ENCODE data around the gene MATK. TPM values are rescaled to one million over a fixed set of nuclear protein-coding genes. Genes with fewer than 3 reads are reported as not detected.

MATK gene
- total RNA-seq, 1 experiment from 2014 or later, result not detected

DNA sequence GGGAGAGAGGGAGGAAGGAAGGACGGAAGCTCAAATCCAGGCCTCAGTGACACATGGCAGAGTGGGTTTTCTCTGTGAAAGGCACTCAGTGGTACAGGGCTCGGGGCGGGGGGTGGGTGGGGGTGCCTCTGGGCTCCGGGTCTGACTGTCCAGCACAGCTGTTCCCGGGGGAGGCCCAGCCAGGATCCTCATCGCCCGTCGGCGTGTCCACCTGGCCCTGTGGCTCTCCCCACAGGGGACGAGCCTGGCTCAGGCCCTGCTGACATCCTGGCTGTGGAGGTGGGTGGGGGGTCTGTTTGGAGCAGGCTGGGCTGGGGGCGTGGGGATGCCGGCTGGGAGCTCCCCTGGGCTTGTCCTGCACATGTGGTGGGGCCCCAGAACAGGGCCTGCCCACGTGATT lies 18.2 kb upstream of the MATK start:
- no peaks in the 10 kb centered on the region for H3K9me2 ChIP-seq (replicated peaks; ENCODE audit: low read length)

DNA sequence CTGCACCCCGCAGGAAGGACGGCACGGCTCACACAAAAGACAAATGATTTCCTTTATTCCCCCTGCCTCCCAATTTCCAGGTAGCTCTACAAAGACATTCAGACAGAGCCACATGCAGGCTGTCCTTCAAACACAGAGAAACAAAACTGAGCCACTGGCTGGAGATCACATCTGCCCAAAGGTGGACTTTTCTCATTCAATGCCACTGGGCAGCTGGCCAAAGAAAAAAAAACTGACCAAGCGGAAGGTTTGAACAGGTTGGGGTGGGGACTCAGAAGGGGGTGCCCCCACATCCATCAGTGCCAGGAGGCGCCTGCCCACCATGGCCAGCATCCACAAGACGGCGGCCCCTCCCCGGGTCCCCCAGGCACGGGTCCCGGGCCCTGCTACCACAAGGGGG lies 17.8 kb upstream of the MATK start:
- POLR2A ChIA-PET (ENCODE audit: unreplicated experiment), result no interaction called here
- no TSS peak for BruUV-seq (replicated peaks)

More for the DNA sequence above, 18.2 kb upstream of the MATK start:
- intact Hi-C loops (cut with micrococcal nuclease), result no loop called here
- no peak overlapping the region for H3K27ac ChIP-seq (ENCODE audit: low read length)
- H3K79me2 ChIP-seq (ENCODE audit: low read length), result no peaks in the 10 kb centered on the region
- DNase-seq (no peak), ATAC-seq (no peak)
- no peak overlapping the region for H3K4me3 ChIP-seq (ENCODE audit: low read length)
- ChIA-PET CTCF (no interaction called here), POLR2A (ENCODE audit: unreplicated experiment) (no interaction called here)
- no peaks in the 10 kb centered on the region for H4K20me1 ChIP-seq (ENCODE audit: low read length)
- TF ChIP-seq, protein P1, sequence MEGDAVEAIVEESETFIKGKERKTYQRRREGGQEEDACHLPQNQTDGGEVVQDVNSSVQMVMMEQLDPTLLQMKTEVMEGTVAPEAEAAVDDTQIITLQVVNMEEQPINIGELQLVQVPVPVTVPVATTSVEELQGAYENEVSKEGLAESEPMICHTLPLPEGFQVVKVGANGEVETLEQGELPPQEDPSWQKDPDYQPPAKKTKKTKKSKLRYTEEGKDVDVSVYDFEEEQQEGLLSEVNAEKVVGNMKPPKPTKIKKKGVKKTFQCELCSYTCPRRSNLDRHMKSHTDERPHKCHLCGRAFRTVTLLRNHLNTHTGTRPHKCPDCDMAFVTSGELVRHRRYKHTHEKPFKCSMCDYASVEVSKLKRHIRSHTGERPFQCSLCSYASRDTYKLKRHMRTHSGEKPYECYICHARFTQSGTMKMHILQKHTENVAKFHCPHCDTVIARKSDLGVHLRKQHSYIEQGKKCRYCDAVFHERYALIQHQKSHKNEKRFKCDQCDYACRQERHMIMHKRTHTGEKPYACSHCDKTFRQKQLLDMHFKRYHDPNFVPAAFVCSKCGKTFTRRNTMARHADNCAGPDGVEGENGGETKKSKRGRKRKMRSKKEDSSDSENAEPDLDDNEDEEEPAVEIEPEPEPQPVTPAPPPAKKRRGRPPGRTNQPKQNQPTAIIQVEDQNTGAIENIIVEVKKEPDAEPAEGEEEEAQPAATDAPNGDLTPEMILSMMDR (conservative IDR thresholded peaks at IDR 0.05; ENCODE audit: low read depth, low read length), result no peak
- no peak for TF ChIP-seq EZH2phosphoT487 (IDR thresholded peaks at IDR 0.05; ENCODE audit: borderline replicate concordance, low read length)
- TF ChIP-seq EZH2 (IDR thresholded peaks at IDR 0.05; ENCODE audit: low read length, unreplicated experiment), result no peak
- H3K4me2 ChIP-seq (ENCODE audit: low read length), result no peak overlapping the region
- no peak overlapping the region for H2AFZ ChIP-seq (ENCODE audit: low read length)
- no peaks in the 10 kb centered on the region for H3K36me3 ChIP-seq (ENCODE audit: low read depth, low read length)
- no peaks in the 10 kb centered on the region for H3K9me3 ChIP-seq (ENCODE audit: low read length)
- no peaks in the 10 kb centered on the region for H3K4me1 ChIP-seq (ENCODE audit: insufficient read depth, low read length)
- no TSS peak for BruUV-seq (replicated peaks)
- H3K9ac ChIP-seq (ENCODE audit: low read length), result no peak overlapping the region
- no peaks in the 10 kb centered on the region for H3K27me3 ChIP-seq (ENCODE audit: low read length)
- no peaks in the 10 kb centered on the region for H3F3A ChIP-seq (ENCODE audit: low read length, unreplicated experiment)

DNA sequence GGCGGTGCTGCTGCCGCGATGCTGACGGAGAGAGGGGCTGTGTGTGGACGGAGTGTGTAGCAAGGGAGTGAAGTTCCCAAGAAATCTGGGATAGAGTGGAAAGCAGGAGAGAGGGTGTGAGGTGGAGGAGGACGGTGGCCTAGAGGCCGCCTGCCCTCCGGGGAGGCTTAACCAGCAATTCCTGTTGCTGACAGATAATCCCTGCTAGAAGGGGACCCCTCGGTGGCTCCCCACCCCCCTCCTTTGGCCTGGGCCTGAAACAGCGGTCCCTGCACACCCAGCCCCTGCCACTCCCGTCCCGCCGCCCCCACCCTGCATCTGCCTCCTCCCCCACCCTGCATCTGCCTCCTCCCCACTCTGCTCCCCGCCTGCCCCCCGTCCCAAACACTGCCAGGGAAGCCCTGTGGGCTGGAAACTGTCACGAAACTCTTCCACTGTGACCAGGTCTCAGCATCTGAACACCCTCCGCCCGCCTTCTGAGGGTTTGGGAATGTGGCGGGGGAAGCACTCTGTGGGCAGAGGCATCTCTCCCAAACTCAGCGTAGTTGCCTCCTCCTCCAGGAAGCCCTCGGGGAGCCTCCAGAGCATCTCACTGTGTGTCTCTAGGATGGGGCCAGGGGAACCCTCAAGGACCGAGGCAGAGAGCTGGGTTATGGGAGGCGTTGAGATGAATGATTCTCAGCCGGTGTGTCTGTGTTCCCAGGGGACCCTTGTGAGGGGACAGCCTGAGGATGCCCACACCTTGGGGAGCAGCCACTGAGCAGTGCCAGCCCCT lies 17.1 kb upstream of the MATK start:
- Histone ChIP-seq H4K20me1 (ENCODE audit: low read length) (no peaks in the 10 kb centered on the region), H3K27ac (ENCODE audit: low read length) (no peak overlapping the region), H3K4me3 (ENCODE audit: low read length) (no peak overlapping the region), H3K9me3 (ENCODE audit: low read length) (no peaks in the 10 kb centered on the region), H2AFZ (ENCODE audit: low read length) (no peak overlapping the region), H3F3A (ENCODE audit: low read length, unreplicated experiment) (no peaks in the 10 kb centered on the region), H3K27me3 (ENCODE audit: low read length) (no peaks in the 10 kb centered on the region), H3K4me2 (ENCODE audit: low read length) (no peak overlapping the region), H3K9me2 (replicated peaks; ENCODE audit: low read length) (no peaks in the 10 kb centered on the region), H3K36me3 (ENCODE audit: low read depth, low read length) (no peaks in the 10 kb centered on the region), H3K9ac (ENCODE audit: low read length) (no peak overlapping the region), H3K4me1 (ENCODE audit: insufficient read depth, low read length) (no peaks in the 10 kb centered on the region), H3K79me2 (ENCODE audit: low read length) (no peaks in the 10 kb centered on the region)
- DNase-seq (no peak), ATAC-seq (no peak)
- intact Hi-C loops (cut with micrococcal nuclease), result no loop called here
- no TSS peak for BruUV-seq (replicated peaks)
- CTCF ChIA-PET, result no interaction called here
- POLR2A ChIA-PET (ENCODE audit: unreplicated experiment), result no interaction called here
- no peak for TF ChIP-seq EZH2 (IDR thresholded peaks at IDR 0.05; ENCODE audit: low read length, unreplicated experiment)
- TF ChIP-seq, protein P1 (conservative IDR thresholded peaks at IDR 0.05; ENCODE audit: low read depth, low read length), result no peak
- TF ChIP-seq EZH2phosphoT487 (IDR thresholded peaks at IDR 0.05; ENCODE audit: borderline replicate concordance, low read length), result no peak

More for the DNA sequence above, 17.8 kb upstream of the MATK start:
- TF ChIP-seq, protein P1 (conservative IDR thresholded peaks at IDR 0.05; ENCODE audit: low read depth, low read length), result no peak
- TF ChIP-seq EZH2 (IDR thresholded peaks at IDR 0.05; ENCODE audit: low read length, unreplicated experiment) (no peak), EZH2phosphoT487 (IDR thresholded peaks at IDR 0.05; ENCODE audit: borderline replicate concordance, low read length) (no peak)
- H2AFZ ChIP-seq (ENCODE audit: low read length), result no peak overlapping the region
- no peaks in the 10 kb centered on the region for H3K27me3 ChIP-seq (ENCODE audit: low read length)
- ATAC-seq, result no peak
- H3K4me3 ChIP-seq (ENCODE audit: low read length), result no peak overlapping the region
- CTCF ChIA-PET, result no interaction called here
- no peaks in the 10 kb centered on the region for H3K9me3 ChIP-seq (ENCODE audit: low read length)
- no peaks in the 10 kb centered on the region for H3K4me1 ChIP-seq (ENCODE audit: insufficient read depth, low read length)
- H3K9me2 ChIP-seq (replicated peaks; ENCODE audit: low read length), result no peaks in the 10 kb centered on the region
- no peak overlapping the region for H3K9ac ChIP-seq (ENCODE audit: low read length)
- H3K79me2 ChIP-seq (ENCODE audit: low read length), result no peaks in the 10 kb centered on the region
- no peaks in the 10 kb centered on the region for H3K36me3 ChIP-seq (ENCODE audit: low read depth, low read length)
- no peaks in the 10 kb centered on the region for H4K20me1 ChIP-seq (ENCODE audit: low read length)
- no peak for DNase-seq
- no peaks in the 10 kb centered on the region for H3F3A ChIP-seq (ENCODE audit: low read length, unreplicated experiment)
- H3K27ac ChIP-seq (ENCODE audit: low read length), result no peak overlapping the region
- H3K4me2 ChIP-seq (ENCODE audit: low read length), result no peak overlapping the region
- intact Hi-C loops (cut with micrococcal nuclease), result no loop called here
